AML-193 (cell line): ENCODE data around the gene FBXW10B.
A peak's percentile ranks its signal among the peaks of the same experiment; 100 is the strongest.
"Not testable (repeated sequence)": the region's sequence is repeated elsewhere in the genome, so short reads cannot be mapped to it uniquely, and the experiment has no call there.

Source experiments
- DNase-seq, 2 experiments: peaks; one replicate each; lab custom pipeline; 2025; lab: John Stamatoyannopoulos, UW

Gene FBXW10B

DNA sequence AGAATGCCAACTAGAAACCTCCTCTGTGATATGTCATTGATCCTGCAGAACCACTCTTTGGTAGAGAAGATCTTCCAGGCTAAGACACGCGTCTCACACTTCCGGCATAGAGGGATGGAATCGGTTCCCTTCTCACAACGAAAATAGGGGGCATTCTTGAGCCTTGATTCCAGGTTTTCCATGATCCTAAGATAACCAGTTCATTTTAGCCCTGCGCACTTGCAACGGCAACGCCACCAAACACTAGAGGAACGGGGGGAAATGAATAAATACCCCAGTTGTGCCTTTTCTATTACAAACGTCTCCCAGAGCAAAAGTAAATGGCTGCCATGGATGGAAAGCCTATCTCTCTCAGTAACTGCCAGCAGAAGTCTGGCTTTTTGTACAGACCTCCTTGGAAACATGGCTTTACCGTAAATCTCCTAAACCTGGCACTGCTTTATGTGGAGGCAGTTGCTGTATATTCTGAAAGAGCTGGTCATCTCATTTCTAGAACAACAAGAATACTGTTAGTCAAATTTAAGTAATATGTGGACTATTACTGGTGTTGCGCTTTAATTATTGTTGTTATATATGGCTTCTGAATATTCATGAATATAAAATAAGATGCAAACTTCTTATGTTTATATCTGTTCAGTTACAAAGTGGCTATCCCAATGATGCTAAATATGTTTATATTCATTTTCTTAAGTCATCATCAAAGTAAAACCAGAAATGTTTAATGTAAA, at the start of gene FBXW10B:
FBXW10B (minus strand) TSS at position 374 of the 728 bp plus-strand sequence; CDS start at position 182, 192 bp downstream.
- DNase-seq, result not testable (repeated sequence)

DNA sequence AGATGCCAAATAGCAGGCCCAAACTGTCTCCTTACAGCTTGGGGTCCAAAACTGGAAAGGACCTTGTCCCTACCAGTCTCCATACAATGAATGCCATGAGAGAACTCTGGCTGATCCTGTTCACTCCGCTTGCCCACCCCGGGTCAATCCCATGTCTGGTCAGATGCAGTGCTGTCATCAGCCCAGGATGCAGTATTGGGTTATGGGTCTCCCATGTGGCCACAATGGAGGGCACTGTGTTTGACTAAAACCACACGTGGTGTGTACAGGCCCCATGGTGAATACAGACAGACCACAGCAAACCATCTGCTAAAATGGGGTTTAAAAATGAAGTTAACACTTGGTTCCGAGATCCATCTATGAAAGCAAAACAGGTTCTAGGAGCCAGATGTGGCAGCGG, 44.2 kb upstream of the FBXW10B start:
- DNase-seq, result no peak

DNA sequence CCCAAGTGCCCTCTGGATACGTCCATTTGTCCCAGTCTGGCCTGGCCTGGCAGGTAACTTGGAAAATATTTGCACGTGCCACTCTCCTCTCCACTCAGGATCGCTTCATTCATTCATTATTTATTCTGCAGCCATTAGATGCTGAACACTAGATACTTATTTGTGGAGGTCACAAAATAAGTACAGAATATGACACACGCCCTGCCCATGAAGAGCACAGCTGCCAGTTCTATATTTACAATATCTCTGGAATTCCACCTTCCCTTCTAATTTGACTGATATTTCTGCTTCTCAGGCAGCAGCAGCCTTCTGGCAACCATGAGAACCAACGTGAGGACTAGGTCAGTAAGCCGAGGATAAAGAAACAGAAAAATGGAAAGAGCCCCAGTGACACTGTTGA, 43.7 kb upstream of the FBXW10B start:
- no peak for DNase-seq

DNA sequence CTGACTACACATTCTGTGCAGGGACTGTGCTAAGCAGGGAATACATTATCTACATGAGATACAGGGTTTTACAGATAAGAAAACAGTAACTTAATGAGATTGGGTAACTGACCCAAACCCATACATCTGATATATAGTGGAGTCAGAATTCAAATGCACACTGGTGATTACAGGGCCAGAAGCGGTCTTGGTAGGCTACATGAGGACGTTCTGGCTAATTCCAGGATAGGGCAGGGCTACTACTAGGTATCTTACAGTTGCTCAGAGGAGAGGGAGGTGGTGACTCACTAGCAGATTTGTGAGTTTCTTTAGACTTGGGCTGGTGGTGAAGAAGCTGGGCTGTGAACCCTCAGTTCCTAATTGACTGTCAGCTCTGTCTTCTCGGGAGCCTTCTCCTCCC, 43.2 kb upstream of the FBXW10B start:
- DNase-seq, result no peak

DNA sequence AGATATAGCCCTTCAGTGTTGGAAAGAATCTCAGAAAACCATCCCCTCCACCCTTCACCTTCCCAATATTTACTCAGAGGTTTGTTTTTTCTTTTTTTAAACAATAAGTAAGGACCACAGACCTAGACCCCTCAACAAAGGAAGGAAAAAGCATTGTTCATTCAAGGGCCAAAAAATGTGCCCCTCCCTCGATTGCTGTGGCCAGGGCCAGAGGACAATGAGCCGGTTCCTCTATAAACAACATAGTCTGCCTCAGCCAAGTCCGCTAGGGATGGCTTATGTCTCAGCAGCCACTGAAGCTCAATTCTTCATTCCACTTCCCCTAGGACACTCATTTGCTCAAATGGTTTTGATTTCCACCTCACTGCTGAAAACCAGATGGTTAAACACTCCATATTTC, 40.6 kb upstream of the FBXW10B start:
- no peak for DNase-seq

- no peak for DNase-seq
Observed at GRCh38 chr17:15659663-15660062, 40.2 kb upstream of the FBXW10B start.

GRCh38 chr17:15659236-15659635, 39.7 kb upstream of the FBXW10B start:
- DNase-seq, result no peak

DNA sequence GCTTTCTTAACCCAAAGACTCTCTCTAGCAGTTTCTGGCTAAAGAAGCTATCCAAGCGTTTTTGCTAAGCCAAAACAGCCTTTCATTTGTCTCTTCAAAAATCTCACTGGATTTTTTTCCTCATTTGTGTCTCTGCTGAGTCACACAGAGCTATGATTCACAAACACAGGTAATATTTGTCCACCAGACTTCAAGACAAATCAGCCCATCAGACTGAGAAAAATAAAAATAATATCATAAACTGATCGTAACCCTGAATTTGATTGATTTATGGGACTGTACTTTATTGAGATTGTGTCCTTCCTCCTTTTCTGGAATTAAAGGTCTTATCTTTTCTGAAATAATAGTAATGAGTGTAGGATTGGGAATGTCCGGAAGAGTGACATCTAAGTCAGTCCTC, 38.8 kb upstream of the FBXW10B start:
- DNase-seq, result no peak

GRCh38 chr17:15657868-15658267, 38.4 kb upstream of the FBXW10B start:
- DNase-seq, result no peak

DNA sequence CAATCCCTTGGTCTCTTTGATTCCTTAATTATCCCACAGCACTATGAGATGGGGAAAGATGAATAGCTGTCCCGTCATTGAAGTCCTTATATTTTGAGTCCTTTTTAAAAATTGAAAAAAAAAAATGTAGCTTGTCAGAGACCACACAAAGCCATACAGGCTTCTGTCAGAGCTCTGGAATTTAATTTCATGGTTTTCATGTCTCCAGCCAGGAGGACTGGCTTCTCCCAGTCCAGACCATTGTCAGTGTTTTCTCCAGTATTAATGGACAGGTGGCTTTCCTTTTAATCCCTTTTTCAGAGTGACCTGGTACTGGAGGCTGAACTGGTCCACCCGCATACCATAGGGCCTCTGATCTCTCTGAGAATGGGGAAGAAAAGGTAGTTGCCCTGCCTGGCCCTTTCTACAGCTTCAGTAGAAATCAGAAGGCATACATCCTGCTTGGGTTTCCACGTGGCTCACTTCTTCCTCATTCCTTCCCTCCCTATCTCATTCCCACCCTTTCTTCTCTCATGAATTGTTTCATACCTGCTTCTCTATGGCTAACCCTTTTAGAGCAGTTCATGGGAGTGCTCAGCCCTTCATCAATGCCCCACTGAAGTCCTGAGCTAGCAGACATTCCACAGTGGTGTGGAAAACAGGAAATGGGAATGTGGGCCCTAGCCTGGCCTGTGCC, 35.5 kb upstream of the FBXW10B start:
- no peak for DNase-seq

GRCh38 chr17:15654401-15654800, 34.9 kb upstream of the FBXW10B start:
- DNase-seq, result not testable (repeated sequence)

DNA sequence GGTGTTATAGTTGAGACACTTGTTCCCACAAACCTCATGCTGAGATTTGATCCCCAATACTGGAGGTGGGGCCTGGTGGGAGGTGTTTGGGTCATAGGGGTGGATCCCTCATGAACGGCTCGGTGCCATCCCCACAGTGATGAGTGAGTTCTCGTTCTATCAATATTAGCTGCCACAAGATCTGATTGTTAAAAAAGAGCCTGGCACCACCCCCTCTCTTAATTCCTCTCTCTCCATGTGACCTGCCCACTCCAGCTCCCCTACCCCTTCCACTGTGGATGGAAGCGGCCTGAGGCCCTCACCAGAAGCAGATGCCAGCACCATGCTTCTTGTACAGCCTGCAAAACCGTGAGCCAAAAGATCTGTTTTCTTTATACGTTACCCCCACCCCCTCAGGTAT, 33.5 kb upstream of the FBXW10B start:
- DNase-seq, result no peak

GRCh38 chr17:15651583-15652110, 32.1 kb upstream of the FBXW10B start:
- DNase-seq, result peak; percentile 80 to 82

DNA sequence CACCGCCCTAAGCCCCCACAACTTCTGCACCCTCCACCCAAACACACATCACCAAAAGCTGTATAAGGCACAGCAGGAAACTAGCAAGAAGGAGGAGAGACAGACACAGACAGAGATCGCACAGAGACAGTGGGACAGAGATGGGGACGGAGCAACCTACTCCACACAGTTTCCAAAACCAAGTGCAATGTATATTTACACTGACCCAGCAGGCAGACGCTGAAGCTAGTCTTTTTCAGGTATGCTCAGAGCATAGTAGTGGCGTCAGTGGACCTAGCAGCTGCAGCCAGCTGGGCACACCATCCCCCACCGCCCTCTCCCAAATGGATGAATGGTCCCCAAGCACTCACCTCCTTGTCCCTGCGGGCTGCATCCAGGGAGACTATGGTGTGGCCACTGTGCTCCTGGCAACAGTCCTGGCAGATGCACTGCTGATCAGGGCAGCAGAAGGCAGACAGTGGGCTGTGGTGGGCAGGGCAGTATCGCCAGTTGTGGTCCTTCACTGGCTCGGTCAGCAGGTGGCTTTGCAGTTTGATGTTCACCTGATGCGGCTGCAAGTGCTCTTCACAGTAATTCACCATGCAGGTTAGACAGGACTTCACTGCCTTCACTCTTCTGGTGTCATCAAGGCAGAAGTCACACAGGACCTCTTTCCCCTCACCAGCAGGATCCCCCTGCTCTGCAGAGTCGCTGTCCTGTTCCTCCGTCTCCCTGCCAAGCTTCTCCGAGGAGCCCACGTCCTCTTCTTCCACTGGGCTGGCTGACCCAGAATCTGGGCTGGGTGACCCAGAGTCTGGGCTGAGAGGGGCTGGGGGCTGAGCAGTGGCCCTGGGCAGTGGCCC, 31.5 kb upstream of the FBXW10B start:
- no peak for DNase-seq

GRCh38 chr17:15649861-15650421, 30.4 kb upstream of the FBXW10B start:
- no peak for DNase-seq

GRCh38 chr17:15648386-15648785, 28.9 kb upstream of the FBXW10B start:
- no peak for DNase-seq

GRCh38 chr17:15645942-15646312, 26.4 kb upstream of the FBXW10B start:
- not testable (repeated sequence) for DNase-seq

DNA sequence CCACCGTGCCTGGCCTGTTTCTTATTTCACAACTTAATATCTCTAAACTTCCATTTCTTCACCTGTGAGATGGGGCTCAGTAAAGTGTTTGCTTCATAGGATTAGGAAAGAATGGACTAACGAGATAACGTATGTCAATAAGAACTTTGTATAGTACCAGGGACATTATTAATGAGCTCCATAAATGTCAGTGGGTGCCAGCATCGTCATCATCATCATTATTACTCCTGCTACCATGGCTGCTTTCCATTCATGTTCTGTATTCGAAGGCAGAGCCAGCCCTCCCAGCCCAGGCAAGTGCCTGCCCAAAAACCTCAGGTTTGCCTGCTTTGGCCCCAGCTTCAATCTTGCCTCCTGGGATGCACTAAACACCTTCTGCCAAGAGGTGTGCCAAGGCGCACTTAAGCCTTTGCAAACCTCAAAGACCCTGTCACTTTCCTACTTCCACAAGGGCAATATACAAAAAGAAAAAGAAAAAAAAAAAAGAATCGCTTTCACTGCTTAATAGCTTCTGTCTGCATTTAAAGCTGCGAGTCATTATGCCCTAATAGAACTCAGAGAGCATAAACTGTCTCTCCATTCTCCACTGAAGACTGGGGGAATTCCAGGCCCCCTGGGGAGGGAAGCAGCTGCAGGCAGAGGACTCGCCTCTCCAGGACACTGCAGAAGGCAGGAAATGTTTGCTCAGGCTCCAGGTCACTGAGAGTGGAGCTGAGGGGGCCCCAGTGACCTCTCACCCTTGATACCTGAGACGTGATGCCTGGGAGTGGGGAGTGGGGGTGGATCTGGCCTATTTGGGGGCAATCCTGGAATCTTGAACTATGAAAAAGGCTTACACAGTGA, 25.8 kb upstream of the FBXW10B start:
- not testable (repeated sequence) for DNase-seq

- DNase-seq, result not testable (repeated sequence)
Observed at GRCh38 chr17:15642505-15643251, 23.2 kb upstream of the FBXW10B start.

DNA sequence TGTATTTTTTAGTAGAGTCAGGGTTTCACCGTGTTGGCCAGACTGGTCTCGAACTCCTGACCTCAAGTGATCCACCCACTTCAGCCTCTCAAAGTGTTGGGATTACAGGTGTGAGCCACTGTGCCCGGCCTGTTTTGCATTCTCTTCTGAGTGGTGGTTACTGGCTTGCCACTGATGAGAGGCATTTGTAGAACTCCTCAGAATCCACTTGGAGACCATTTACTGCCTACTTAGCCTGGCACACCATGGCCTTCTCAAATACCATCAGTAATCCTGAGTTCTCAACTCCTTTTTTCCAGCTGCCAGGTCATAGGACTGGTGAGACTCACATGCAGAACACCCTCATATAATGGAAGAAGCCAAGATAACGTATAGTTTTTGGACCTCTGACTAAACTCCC, 22.5 kb upstream of the FBXW10B start:
- not testable (repeated sequence) for DNase-seq
